ENCODE results near the gene DOHH.

Gene DOHH

GRCh38 chr19:3483226-3483628 is 17.2 kb downstream of the DOHH start, which contains the start of gene SMIM44:
TSS of gene SMIM44 (minus strand) at chr19:3483441. CDS start at chr19:3483403, 38 bp downstream.
- Histone ChIP-seq H3K9me2 (replicated peaks; ENCODE audit: insufficient read depth, low read length) (no peaks in the 10 kb centered on the region), H3K9me3 (replicated peaks; ENCODE audit: insufficient read depth, low read length) (no peaks in the 10 kb centered on the region), H2AFZ (ENCODE audit: low read length) (no peak within 1 kb of the TSS), H3K4me1 (ENCODE audit: low read length) (no peaks in the 10 kb centered on the region), H3K4me2 (ENCODE audit: low read depth, low read length) (no peak within 1 kb of the TSS), H4K20me1 (ENCODE audit: insufficient read depth, low read length) (no peaks in the 10 kb centered on the region), H3K27ac (ENCODE audit: low read length) (no peak within 1 kb of the TSS), H3K9ac (ENCODE audit: low read length) (no peak within 1 kb of the TSS), H3K4me3 (ENCODE audit: low read length) (no peak within 1 kb of the TSS), H3K36me3 (replicated peaks; ENCODE audit: insufficient read depth, low read length) (no peaks in the 10 kb centered on the region), H3K27me3 (replicated peaks; ENCODE audit: insufficient read depth, low read length) (peaks cover 67% of the 10 kb centered on the region), H3F3A (ENCODE audit: insufficient read depth, low read length) (no peaks in the 10 kb centered on the region), H3K79me2 (ENCODE audit: low read length) (no peaks in the 10 kb centered on the region)
- TF ChIP-seq CTCF (IDR thresholded peaks at IDR 0.05; ENCODE audit: low read length) (no peak), EZH2 (optimal IDR thresholded peaks at IDR 0.05; ENCODE audit: low read depth, low read length) (no peak), EZH2phosphoT487 (IDR thresholded peaks at IDR 0.05; ENCODE audit: low read length) (no peak)
- no peak for DNase-seq

- no peak overlapping the region for H3K4me3 ChIP-seq (ENCODE audit: low read length)
- no peaks in the 10 kb centered on the region for H3K9me2 ChIP-seq (replicated peaks; ENCODE audit: insufficient read depth, low read length)
- H3K9ac ChIP-seq (ENCODE audit: low read length): no peak overlapping the region
- no peak for DNase-seq
- no peaks in the 10 kb centered on the region for H3K79me2 ChIP-seq (ENCODE audit: low read length)
- no peaks in the 10 kb centered on the region for H4K20me1 ChIP-seq (ENCODE audit: insufficient read depth, low read length)
- H3K27me3 ChIP-seq (replicated peaks; ENCODE audit: insufficient read depth, low read length): peaks cover 72% of the 10 kb centered on the region
- no peaks in the 10 kb centered on the region for H3K36me3 ChIP-seq (replicated peaks; ENCODE audit: insufficient read depth, low read length)
- no peak overlapping the region for H2AFZ ChIP-seq (ENCODE audit: low read length)
- H3F3A ChIP-seq (ENCODE audit: insufficient read depth, low read length): no peaks in the 10 kb centered on the region
- no peak overlapping the region for H3K27ac ChIP-seq (ENCODE audit: low read length)
- H3K4me2 ChIP-seq (ENCODE audit: low read depth, low read length): no peak overlapping the region
- H3K4me1 ChIP-seq (ENCODE audit: low read length): no peaks in the 10 kb centered on the region
- TF ChIP-seq CTCF (IDR thresholded peaks at IDR 0.05; ENCODE audit: low read length) (no peak), EZH2 (optimal IDR thresholded peaks at IDR 0.05; ENCODE audit: low read depth, low read length) (no peak), EZH2phosphoT487 (IDR thresholded peaks at IDR 0.05; ENCODE audit: low read length) (no peak)
- no peaks in the 10 kb centered on the region for H3K9me3 ChIP-seq (replicated peaks; ENCODE audit: insufficient read depth, low read length)
Observed at GRCh38 chr19:3482507-3483225, 17.8 kb downstream of the DOHH start.

GRCh38 chr19:3481241-3482090 is 19.0 kb downstream of the DOHH start:
- Histone ChIP-seq H3K27ac (ENCODE audit: low read length) (no peak overlapping the region), H2AFZ (ENCODE audit: low read length) (no peak overlapping the region), H4K20me1 (ENCODE audit: insufficient read depth, low read length) (no peaks in the 10 kb centered on the region), H3K79me2 (ENCODE audit: low read length) (no peaks in the 10 kb centered on the region), H3K9me3 (replicated peaks; ENCODE audit: insufficient read depth, low read length) (no peaks in the 10 kb centered on the region), H3K4me1 (ENCODE audit: low read length) (no peaks in the 10 kb centered on the region), H3K4me3 (ENCODE audit: low read length) (no peak overlapping the region), H3K27me3 (replicated peaks; ENCODE audit: insufficient read depth, low read length) (peaks cover 74% of the 10 kb centered on the region), H3K36me3 (replicated peaks; ENCODE audit: insufficient read depth, low read length) (no peaks in the 10 kb centered on the region), H3F3A (ENCODE audit: insufficient read depth, low read length) (no peaks in the 10 kb centered on the region), H3K9me2 (replicated peaks; ENCODE audit: insufficient read depth, low read length) (no peaks in the 10 kb centered on the region), H3K9ac (ENCODE audit: low read length) (no peak overlapping the region), H3K4me2 (ENCODE audit: low read depth, low read length) (no peak overlapping the region)
- DNase-seq: no peak
- no peak for TF ChIP-seq CTCF (IDR thresholded peaks at IDR 0.05; ENCODE audit: low read length)
- no peak for TF ChIP-seq EZH2phosphoT487 (IDR thresholded peaks at IDR 0.05; ENCODE audit: low read length)
- TF ChIP-seq EZH2 (optimal IDR thresholded peaks at IDR 0.05; ENCODE audit: low read depth, low read length): no peak

Data from MM.1S (cell line).